MM.1S (cell line): Measurements from ENCODE around the gene ZFHX3.

ENCODE experiments used
- DNase-seq: peaks from one replicate; pipeline ENCODE4 v3.0.0-alpha.2; 2015
- H2AFZ ChIP-seq: fragments of 300-600 bp; sonication (generic); 2 replicates; pipeline ENCODE4 v1.6.0; 2016; ENCODE audit warnings: antibody characterized with exemption, low read length
- H3F3A ChIP-seq: fragments of 300-600 bp; sonication (generic); 2 replicates; pipeline ENCODE4 v1.6.1; 2016; ENCODE audit warnings: mild to moderate bottlenecking, antibody characterized with exemption, low read length, moderate library complexity, mixed read lengths; ENCODE audit not compliant: insufficient read depth
- H3K27ac ChIP-seq: fragments of 300-600 bp; sonication (generic); 2 replicates; pipeline ENCODE4 v1.5.1; 2016; ENCODE audit warnings: mild to moderate bottlenecking, low read length
- H3K27me3 ChIP-seq: fragments of 300-600 bp; sonication (generic); replicated peaks from 2 replicates; pipeline ENCODE4 v1.6.0; 2016; ENCODE audit warnings: low read length; ENCODE audit not compliant: insufficient read depth
- H3K36me3 ChIP-seq: fragments of 300-600 bp; sonication (generic); replicated peaks from 2 replicates; pipeline ENCODE4 v1.6.1; 2016; ENCODE audit warnings: mild to moderate bottlenecking, low read length, mixed read lengths; ENCODE audit not compliant: insufficient read depth
- H3K4me1 ChIP-seq: fragments of 300-600 bp; sonication (generic); 2 replicates; pipeline ENCODE4 v1.6.1; 2016; ENCODE audit warnings: low read length, mixed read lengths
- H3K4me2 ChIP-seq: fragments of 300-600 bp; sonication (generic); 2 replicates; pipeline ENCODE4 v1.6.0; 2016; ENCODE audit warnings: low read depth, low read length
- H3K4me3 ChIP-seq: fragments of 300-600 bp; sonication (generic); 2 replicates; pipeline ENCODE4 v1.5.1; 2016; ENCODE audit warnings: low read length, mixed read lengths
- H3K79me2 ChIP-seq: fragments of 300-600 bp; sonication (generic); 2 replicates; pipeline ENCODE4 v1.6.1; 2016; ENCODE audit warnings: mixed run types, low read length, mixed read lengths
- H3K9ac ChIP-seq: fragments of 300-600 bp; sonication (generic); 2 replicates; pipeline ENCODE4 v1.6.1; 2016; ENCODE audit warnings: low read length, mixed read lengths
- H3K9me2 ChIP-seq: fragments of 300-600 bp; sonication (generic); replicated peaks from 2 replicates; pipeline ENCODE4 v1.6.1; 2016; ENCODE audit warnings: mild to moderate bottlenecking, low read length, mixed read lengths; ENCODE audit not compliant: insufficient read depth
- H3K9me3 ChIP-seq: fragments of 300-600 bp; sonication (generic); replicated peaks from 2 replicates; pipeline ENCODE4 v1.6.1; 2016; ENCODE audit warnings: mild to moderate bottlenecking, low read length, mixed read lengths; ENCODE audit not compliant: insufficient read depth
- H4K20me1 ChIP-seq: fragments of 300-600 bp; sonication (generic); 2 replicates; pipeline ENCODE4 v1.6.1; 2016; ENCODE audit warnings: mild to moderate bottlenecking, low read length, moderate library complexity, mixed read lengths; ENCODE audit not compliant: insufficient read depth
- CTCF ChIP-seq: fragments of 300-600 bp; sonication (generic); IDR thresholded peaks from 2 replicates; pipeline ENCODE4 v1.5.1; 2016; ENCODE audit warnings: antibody characterized with exemption, low read length, mixed read lengths
- EZH2 ChIP-seq: fragments of 300-600 bp; sonication (generic); optimal IDR thresholded peaks from 2 replicates; pipeline ENCODE3; 2017; ENCODE audit warnings: low read depth, mild to moderate bottlenecking, antibody characterized with exemption, low read length, mixed read lengths
- EZH2phosphoT487 ChIP-seq: fragments of 300-600 bp; sonication (generic); IDR thresholded peaks from 2 replicates; pipeline ENCODE4 v1.6.1; 2018; ENCODE audit warnings: antibody characterized with exemption, low read length

Gene ZFHX3

GRCh38 chr16:73059779-73060615 is 12.1 kb upstream of the ZFHX3 start:
- DNase-seq, result no peak
- Histone ChIP-seq H3K36me3 (no peaks in the 10 kb centered on the region), H2AFZ (no peak overlapping the region), H3F3A (no peaks in the 10 kb centered on the region), H3K9me2 (no peaks in the 10 kb centered on the region), H3K27ac (no peak overlapping the region), H3K79me2 (no peaks in the 10 kb centered on the region), H3K27me3 (peaks cover 32% of the 10 kb centered on the region), H4K20me1 (no peaks in the 10 kb centered on the region), H3K9ac (no peak overlapping the region), H3K4me3 (no peak overlapping the region), H3K4me2 (peak overlapping the region; percentile 34; the same call in 1 of the 2 replicates), H3K9me3 (no peaks in the 10 kb centered on the region), H3K4me1 (no peaks in the 10 kb centered on the region)
- TF ChIP-seq EZH2, result no peak
- no peak for TF ChIP-seq EZH2phosphoT487

DNA sequence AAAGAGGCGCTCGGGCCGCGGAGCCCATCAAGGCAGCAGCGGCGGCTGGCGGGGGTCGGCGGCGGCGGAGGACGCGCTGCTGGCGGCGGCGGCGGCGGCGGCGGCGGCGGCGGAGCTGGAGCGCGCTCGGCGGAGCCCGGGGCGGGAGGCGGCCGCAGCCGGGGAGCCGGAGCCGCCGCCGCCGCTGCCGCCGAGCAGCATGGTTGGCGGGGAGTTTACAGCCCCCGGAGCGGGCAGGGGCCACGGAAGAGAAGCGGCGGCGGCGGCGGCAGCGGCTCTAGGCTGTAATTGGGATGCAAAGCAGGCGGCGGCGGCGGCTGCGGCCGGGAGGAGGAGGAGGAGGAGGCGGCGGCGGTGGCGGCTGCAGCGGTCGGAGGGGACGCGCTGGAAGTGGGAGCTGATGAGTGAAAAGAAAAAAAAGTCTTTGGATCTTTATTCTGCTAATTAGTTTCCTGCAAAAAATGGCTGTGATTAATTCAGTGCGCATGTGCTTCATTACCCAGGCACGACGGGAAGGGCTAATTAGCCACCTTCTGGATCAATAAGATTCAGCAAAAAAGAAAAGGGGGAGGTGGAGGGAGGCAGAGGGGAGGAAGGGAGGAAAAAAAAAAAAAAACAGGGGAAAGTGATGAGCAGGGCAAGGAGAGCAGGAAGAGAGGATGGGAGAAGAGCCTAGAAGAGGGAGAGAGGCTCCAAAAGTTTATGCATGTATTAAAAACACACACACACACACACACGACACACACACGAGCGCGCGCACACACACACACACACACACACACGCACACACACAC is 10.9 kb upstream of the ZFHX3 start:
- TF ChIP-seq CTCF (no peak), EZH2phosphoT487 (no peak), EZH2 (no peak)
- H3K79me2 ChIP-seq, result no peaks in the 10 kb centered on the region
- no peaks in the 10 kb centered on the region for H3K9me2 ChIP-seq
- peak overlapping the region; percentile 34; the same call in 1 of the 2 replicates for H3K4me2 ChIP-seq
- H3K9ac ChIP-seq, result no peak overlapping the region; the same call in 1 of the 2 replicates
- H3K9me3 ChIP-seq, result no peaks in the 10 kb centered on the region
- H3K36me3 ChIP-seq, result no peaks in the 10 kb centered on the region
- peaks cover 20% of the 10 kb centered on the region for H3K27me3 ChIP-seq
- H2AFZ ChIP-seq, result 0 out of 2 replicates have a peak overlapping the region, but pooled peaks have one; percentile 45
- no peak overlapping the region for H3K27ac ChIP-seq
- no peaks in the 10 kb centered on the region for H3F3A ChIP-seq
- no peaks in the 10 kb centered on the region for H3K4me1 ChIP-seq
- peak overlapping the region; percentile 50 for H3K4me3 ChIP-seq
- no peaks in the 10 kb centered on the region for H4K20me1 ChIP-seq
- DNase-seq, result peak; percentile 15

- no peak overlapping the region for H2AFZ ChIP-seq
- peak; percentile 49 for DNase-seq
- H3K79me2 ChIP-seq, result no peaks in the 10 kb centered on the region
- H3K36me3 ChIP-seq, result no peaks in the 10 kb centered on the region
- H3K9ac ChIP-seq, result no peak overlapping the region
- TF ChIP-seq EZH2phosphoT487, result no peak
- no peak for TF ChIP-seq CTCF
- H3K4me2 ChIP-seq, result no peak overlapping the region
- H3F3A ChIP-seq, result no peaks in the 10 kb centered on the region
- H3K27me3 ChIP-seq, result peaks cover 14% of the 10 kb centered on the region; the same call in 1 of the 2 replicates
- H3K27ac ChIP-seq, result no peak overlapping the region
- H3K9me3 ChIP-seq, result no peaks in the 10 kb centered on the region
- H3K9me2 ChIP-seq, result no peaks in the 10 kb centered on the region
- no peak overlapping the region; the same call in 1 of the 2 replicates for H3K4me3 ChIP-seq
- H3K4me1 ChIP-seq, result no peaks in the 10 kb centered on the region
- H4K20me1 ChIP-seq, result no peaks in the 10 kb centered on the region
These were observed 10.3 kb upstream of the ZFHX3 start for GRCh38 chr16:73058221-73058615.
